ENCODE data around the gene GPR37L1.
"Not testable (repeated sequence)": the region's sequence is repeated elsewhere in the genome, so short reads cannot be mapped to it uniquely, and the experiment has no call there.

DNA sequence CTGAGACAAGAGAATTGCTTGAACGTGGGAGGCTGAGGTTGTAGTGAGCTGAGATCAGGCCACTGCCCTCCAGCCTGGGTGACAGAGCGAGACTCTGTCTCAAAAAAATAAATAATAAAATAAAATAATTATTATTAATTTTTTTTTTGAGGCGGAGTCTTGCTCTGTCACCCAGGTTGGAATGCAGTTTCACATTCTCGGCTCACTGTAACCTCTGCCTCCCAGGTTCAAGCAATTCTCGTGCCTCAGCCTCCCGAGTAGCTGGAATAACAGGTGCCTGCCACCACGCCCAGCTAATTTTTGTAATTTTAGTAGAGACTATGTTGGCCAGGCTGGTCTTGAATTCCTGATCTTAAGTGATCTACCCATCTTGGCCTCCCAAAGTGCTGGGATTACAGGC, 11.1 kb upstream of the GPR37L1 start:
- TF ChIP-seq ZNF677 (tag by site-specific recombination; IDR thresholded peaks at IDR 0.05); GLI4 (tag by site-specific recombination; IDR thresholded peaks at IDR 0.05); BCL11A (tag by site-specific recombination; IDR thresholded peaks at IDR 0.05; ENCODE audit: low read depth); TCF7L2 (IDR thresholded peaks at IDR 0.05; ENCODE audit: borderline replicate concordance, low read depth, low read length); ZFHX2 (tag by site-specific recombination; conservative IDR thresholded peaks at IDR 0.05): not testable (repeated sequence)
- TF ChIP-seq, protein P1, sequence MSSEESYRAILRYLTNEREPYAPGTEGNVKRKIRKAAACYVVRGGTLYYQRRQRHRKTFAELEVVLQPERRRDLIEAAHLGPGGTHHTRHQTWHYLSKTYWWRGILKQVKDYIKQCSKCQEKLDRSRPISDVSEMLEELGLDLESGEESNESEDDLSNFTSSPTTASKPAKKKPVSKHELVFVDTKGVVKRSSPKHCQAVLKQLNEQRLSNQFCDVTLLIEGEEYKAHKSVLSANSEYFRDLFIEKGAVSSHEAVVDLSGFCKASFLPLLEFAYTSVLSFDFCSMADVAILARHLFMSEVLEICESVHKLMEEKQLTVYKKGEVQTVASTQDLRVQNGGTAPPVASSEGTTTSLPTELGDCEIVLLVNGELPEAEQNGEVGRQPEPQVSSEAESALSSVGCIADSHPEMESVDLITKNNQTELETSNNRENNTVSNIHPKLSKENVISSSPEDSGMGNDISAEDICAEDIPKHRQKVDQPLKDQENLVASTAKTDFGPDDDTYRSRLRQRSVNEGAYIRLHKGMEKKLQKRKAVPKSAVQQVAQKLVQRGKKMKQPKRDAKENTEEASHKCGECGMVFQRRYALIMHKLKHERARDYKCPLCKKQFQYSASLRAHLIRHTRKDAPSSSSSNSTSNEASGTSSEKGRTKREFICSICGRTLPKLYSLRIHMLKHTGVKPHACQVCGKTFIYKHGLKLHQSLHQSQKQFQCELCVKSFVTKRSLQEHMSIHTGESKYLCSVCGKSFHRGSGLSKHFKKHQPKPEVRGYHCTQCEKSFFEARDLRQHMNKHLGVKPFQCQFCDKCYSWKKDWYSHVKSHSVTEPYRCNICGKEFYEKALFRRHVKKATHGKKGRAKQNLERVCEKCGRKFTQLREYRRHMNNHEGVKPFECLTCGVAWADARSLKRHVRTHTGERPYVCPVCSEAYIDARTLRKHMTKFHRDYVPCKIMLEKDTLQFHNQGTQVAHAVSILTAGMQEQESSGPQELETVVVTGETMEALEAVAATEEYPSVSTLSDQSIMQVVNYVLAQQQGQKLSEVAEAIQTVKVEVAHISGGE (tag by site-specific recombination; conservative IDR thresholded peaks at IDR 0.05; ENCODE audit: low read depth), result not testable (repeated sequence)
- TF ChIP-seq, protein P2, sequence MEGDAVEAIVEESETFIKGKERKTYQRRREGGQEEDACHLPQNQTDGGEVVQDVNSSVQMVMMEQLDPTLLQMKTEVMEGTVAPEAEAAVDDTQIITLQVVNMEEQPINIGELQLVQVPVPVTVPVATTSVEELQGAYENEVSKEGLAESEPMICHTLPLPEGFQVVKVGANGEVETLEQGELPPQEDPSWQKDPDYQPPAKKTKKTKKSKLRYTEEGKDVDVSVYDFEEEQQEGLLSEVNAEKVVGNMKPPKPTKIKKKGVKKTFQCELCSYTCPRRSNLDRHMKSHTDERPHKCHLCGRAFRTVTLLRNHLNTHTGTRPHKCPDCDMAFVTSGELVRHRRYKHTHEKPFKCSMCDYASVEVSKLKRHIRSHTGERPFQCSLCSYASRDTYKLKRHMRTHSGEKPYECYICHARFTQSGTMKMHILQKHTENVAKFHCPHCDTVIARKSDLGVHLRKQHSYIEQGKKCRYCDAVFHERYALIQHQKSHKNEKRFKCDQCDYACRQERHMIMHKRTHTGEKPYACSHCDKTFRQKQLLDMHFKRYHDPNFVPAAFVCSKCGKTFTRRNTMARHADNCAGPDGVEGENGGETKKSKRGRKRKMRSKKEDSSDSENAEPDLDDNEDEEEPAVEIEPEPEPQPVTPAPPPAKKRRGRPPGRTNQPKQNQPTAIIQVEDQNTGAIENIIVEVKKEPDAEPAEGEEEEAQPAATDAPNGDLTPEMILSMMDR (tag by site-specific recombination; IDR thresholded peaks at IDR 0.05), result not testable (repeated sequence)
- TF ChIP-seq, protein P3, sequence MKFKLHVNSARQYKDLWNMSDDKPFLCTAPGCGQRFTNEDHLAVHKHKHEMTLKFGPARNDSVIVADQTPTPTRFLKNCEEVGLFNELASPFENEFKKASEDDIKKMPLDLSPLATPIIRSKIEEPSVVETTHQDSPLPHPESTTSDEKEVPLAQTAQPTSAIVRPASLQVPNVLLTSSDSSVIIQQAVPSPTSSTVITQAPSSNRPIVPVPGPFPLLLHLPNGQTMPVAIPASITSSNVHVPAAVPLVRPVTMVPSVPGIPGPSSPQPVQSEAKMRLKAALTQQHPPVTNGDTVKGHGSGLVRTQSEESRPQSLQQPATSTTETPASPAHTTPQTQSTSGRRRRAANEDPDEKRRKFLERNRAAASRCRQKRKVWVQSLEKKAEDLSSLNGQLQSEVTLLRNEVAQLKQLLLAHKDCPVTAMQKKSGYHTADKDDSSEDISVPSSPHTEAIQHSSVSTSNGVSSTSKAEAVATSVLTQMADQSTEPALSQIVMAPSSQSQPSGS (tag by site-specific recombination; IDR thresholded peaks at IDR 0.05; ENCODE audit: low read depth), result not testable (repeated sequence)
- TF ChIP-seq, protein P4, sequence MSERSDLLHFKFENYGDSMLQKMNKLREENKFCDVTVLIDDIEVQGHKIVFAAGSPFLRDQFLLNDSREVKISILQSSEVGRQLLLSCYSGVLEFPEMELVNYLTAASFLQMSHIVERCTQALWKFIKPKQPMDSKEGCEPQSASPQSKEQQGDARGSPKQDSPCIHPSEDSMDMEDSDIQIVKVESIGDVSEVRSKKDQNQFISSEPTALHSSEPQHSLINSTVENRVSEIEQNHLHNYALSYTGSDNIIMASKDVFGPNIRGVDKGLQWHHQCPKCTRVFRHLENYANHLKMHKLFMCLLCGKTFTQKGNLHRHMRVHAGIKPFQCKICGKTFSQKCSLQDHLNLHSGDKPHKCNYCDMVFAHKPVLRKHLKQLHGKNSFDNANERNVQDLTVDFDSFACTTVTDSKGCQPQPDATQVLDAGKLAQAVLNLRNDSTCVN (tag by site-specific recombination; optimal IDR thresholded peaks at IDR 0.05), result not testable (repeated sequence)
- TF ChIP-seq, protein P5, sequence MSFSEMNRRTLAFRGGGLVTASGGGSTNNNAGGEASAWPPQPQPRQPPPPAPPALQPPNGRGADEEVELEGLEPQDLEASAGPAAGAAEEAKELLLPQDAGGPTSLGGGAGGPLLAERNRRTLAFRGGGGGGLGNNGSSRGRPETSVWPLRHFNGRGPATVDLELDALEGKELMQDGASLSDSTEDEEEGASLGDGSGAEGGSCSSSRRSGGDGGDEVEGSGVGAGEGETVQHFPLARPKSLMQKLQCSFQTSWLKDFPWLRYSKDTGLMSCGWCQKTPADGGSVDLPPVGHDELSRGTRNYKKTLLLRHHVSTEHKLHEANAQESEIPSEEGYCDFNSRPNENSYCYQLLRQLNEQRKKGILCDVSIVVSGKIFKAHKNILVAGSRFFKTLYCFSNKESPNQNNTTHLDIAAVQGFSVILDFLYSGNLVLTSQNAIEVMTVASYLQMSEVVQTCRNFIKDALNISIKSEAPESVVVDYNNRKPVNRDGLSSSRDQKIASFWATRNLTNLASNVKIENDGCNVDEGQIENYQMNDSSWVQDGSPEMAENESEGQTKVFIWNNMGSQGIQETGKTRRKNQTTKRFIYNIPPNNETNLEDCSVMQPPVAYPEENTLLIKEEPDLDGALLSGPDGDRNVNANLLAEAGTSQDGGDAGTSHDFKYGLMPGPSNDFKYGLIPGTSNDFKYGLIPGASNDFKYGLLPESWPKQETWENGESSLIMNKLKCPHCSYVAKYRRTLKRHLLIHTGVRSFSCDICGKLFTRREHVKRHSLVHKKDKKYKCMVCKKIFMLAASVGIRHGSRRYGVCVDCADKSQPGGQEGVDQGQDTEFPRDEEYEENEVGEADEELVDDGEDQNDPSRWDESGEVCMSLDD (tag by site-specific recombination; IDR thresholded peaks at IDR 0.05), result not testable (repeated sequence)
